HepG2 (cell line): Measurements from ENCODE around the gene HIVEP2. TPM values are rescaled to one million over a fixed set of nuclear protein-coding genes. Genes with fewer than 3 reads are reported as not detected.

ENCODE experiments used
- ATAC-seq: fragments of 200-7000 bp; cut with Tn5 transposase; 3 replicates; pipeline ENCODE4 v1.9.1; 2020; ENCODE audit warnings: mild to moderate bottlenecking, moderate library complexity
- BruUV-seq: library from RNA; stranded (reverse); fragments of 400-500 nt; replicated peaks from 2 replicates; lab custom pipeline; 2021; lab: Mats Ljungman, UMichigan
- CTCF ChIA-PET: fragments of 300-600 bp; formaldehyde crosslinking; extraction: SDS; loops from one replicate; lab custom pipeline; 2021; ENCODE audit warnings: low total read pairs, inconsistent platforms, low intra/inter-chr PET ratio; lab: Yijun Ruan, JAX
- POLR2A ChIA-PET: fragments of 350-600 bp; sonication (Branson Sonifier 250); formaldehyde crosslinking; loops from one replicate; lab custom pipeline; 2020; ENCODE audit warnings: antibody characterized with exemption, inconsistent platforms; lab: Yijun Ruan, JAX
- DNase-seq: peaks from one replicate; pipeline ENCODE4 v3.0.0-alpha.2; 2015; ENCODE audit warnings: low spot score
- FAIRE-seq: peaks from 3 replicates; lab custom pipeline; 2011; peaks lifted over from hg19 to GRCh38; lab: Jason Lieb, UNC
- H2AFZ ChIP-seq: one replicate; pipeline ENCODE4 v1.6.1; 2011; ENCODE audit warnings: low read length, inconsistent platforms
- H3K27ac ChIP-seq: fragments of 300-600 bp; 3 replicates; pipeline ENCODE4 v1.8.0; 2011; ENCODE audit warnings: mixed run types, mild to moderate bottlenecking, mixed read lengths, low read length, inconsistent platforms; ENCODE audit not compliant: insufficient read depth; ENCODE audit errors: extremely low read length
- H3K27me3 ChIP-seq, 2 experiments: fragments of 200-600 bp in 1 of 2; 2 replicates in 1 of 2; 3 replicates in 1 of 2; pipeline versions ENCODE4 v1.6.0 to v1.8.0; 2011; ENCODE audit warnings: low read length in 2 of 2, mild to moderate bottlenecking in 2 of 2, moderate library complexity in 2 of 2, inconsistent platforms in 1 of 2; ENCODE audit not compliant: insufficient read depth in 2 of 2, control insufficient read depth in 1 of 2
- H3K36me3 ChIP-seq, 2 experiments: fragments of 200-600 bp in 1 of 2; replicated peaks in 1 of 2; 2 replicates in 1 of 2; 3 replicates in 1 of 2; pipeline versions ENCODE4 v1.5.1 to v1.8.0; 2011; ENCODE audit warnings: low read length in 2 of 2, inconsistent platforms in 1 of 2; ENCODE audit not compliant: insufficient read depth in 2 of 2, control insufficient read depth in 1 of 2
- H3K4me1 ChIP-seq: 2 replicates; pipeline ENCODE4 v1.5.1; 2012; ENCODE audit warnings: low read length, inconsistent platforms; ENCODE audit not compliant: insufficient read depth
- H3K4me2 ChIP-seq: 2 replicates; pipeline ENCODE4 v1.6.0; 2011; ENCODE audit warnings: low read depth, low read length, inconsistent platforms
- H3K4me3 ChIP-seq, 3 experiments: fragments of 200-600 bp in 1 of 3; sonication (generic), shearing (Covaris generic) in 1 of 3; replicated peaks in 1 of 3; 2 replicates each; pipeline ENCODE4 v1.5.1; 2011 to 2016; ENCODE audit warnings: low read length in 3 of 3, inconsistent platforms in 2 of 3, low read depth in 2 of 3, mild to moderate bottlenecking in 2 of 3, control low read depth in 1 of 3, mixed read lengths in 1 of 3; ENCODE audit not compliant: insufficient read depth in 1 of 3
- H3K79me2 ChIP-seq: one replicate; pipeline ENCODE4 v1.6.1; 2011; ENCODE audit warnings: low read length, inconsistent platforms; ENCODE audit not compliant: insufficient read depth
- H3K9ac ChIP-seq: 2 replicates; pipeline ENCODE4 v1.6.0; 2011; ENCODE audit warnings: mild to moderate bottlenecking, low read depth, low read length, inconsistent platforms; ENCODE audit not compliant: insufficient read depth
- H3K9me3 ChIP-seq: 2 replicates; pipeline ENCODE4 v1.5.1; 2012; ENCODE audit warnings: mild to moderate bottlenecking, low read length
- H4K20me1 ChIP-seq: 2 replicates; pipeline ENCODE4 v1.6.0; 2011; ENCODE audit warnings: inconsistent platforms, mild to moderate bottlenecking, low read length, moderate library complexity; ENCODE audit not compliant: insufficient read depth
- ATRX ChIP-seq: sonication (generic); formaldehyde crosslinking; IDR thresholded peaks from 2 replicates; pipeline ENCODE4 v1.4.0; 2020; ENCODE audit warnings: missing genetic modification reagents, borderline replicate concordance
- BHLHE40 ChIP-seq: IDR thresholded peaks from 2 replicates; pipeline ENCODE4 v1.6.1; 2011; ENCODE audit warnings: low read length, improper control_type of control experiment
- CEBPG ChIP-seq: IDR thresholded peaks from 2 replicates; pipeline ENCODE4 v1.6.1; 2016
- HIVEP1 ChIP-seq: sonication (generic); formaldehyde crosslinking; IDR thresholded peaks from 2 replicates; pipeline ENCODE4 v1.4.0; 2020; ENCODE audit warnings: mild to moderate bottlenecking, missing genetic modification reagents
- NCOR1 ChIP-seq: fragments of 200-600 bp; sonication (generic); IDR thresholded peaks from 2 replicates; pipeline ENCODE4 v1.7.0; 2017; ENCODE audit warnings: antibody characterized with exemption, low read length, borderline replicate concordance
- RAD51 ChIP-seq: fragments of 450-650 bp; IDR thresholded peaks from 2 replicates; pipeline ENCODE4 v1.6.1; 2016; ENCODE audit warnings: borderline replicate concordance
- RARG ChIP-seq: sonication (generic); formaldehyde crosslinking; IDR thresholded peaks from 2 replicates; pipeline ENCODE4 v1.4.0; 2020; ENCODE audit warnings: low read depth, mild to moderate bottlenecking, missing genetic modification reagents
- SMC3 ChIP-seq: IDR thresholded peaks from 2 replicates; pipeline ENCODE4 v1.6.1; 2011; ENCODE audit warnings: low read length, improper control_type of control experiment
- ZNF350 ChIP-seq: sonication (generic); formaldehyde crosslinking; IDR thresholded peaks from 2 replicates; pipeline ENCODE4 v1.4.0; 2020; ENCODE audit warnings: mild to moderate bottlenecking, low read depth, missing genetic modification reagents, borderline replicate concordance
- ZNF570 ChIP-seq: sonication (generic); formaldehyde crosslinking; IDR thresholded peaks from 2 replicates; pipeline ENCODE4 v1.4.0; 2020; ENCODE audit warnings: mild to moderate bottlenecking, missing genetic modification reagents, borderline replicate concordance
- ZNF891 ChIP-seq: sonication (generic); formaldehyde crosslinking; IDR thresholded peaks from 2 replicates; pipeline ENCODE4 v1.5.0; 2020; ENCODE audit warnings: mild to moderate bottlenecking, missing genetic modification reagents
- WGBS: methylation state at CpG from one replicate; pipeline ENCODE4 v1.1.6; 2017; ENCODE audit warnings: low lambda C conversion rate; 5-methylcytosine and 5-hydroxymethylcytosine counted together
- in situ Hi-C: cut with HindIII; loops from 2 replicates; pipeline ENCODE4 v1.10.0; 2017; ENCODE audit warnings: low pct_unique_long_range_greater_than_20kb; ENCODE audit not compliant: extremely low pct_ligation_motif_present
- intact Hi-C: fragments of 100-400 bp; cut with micrococcal nuclease; formaldehyde crosslinking; loops from one replicate; pipeline ENCODE4 v1.10.0; 2022; ENCODE audit not compliant: unreplicated experiment
- polyA plus RNA-seq, 8 experiments: library from polyadenylated mRNA; depleted of rRNA in 3 of 8; stranded (reverse) in 7 of 8; unstranded in 1 of 8; fragments of >200 nt; fragmentation: Illumina TruSeq in 4 of 8; extraction: Trizol in 4 of 8; gene quantifications; 2 replicates each; pipeline versions ENCODE4 v1.2.1 to v1.2.3, GENCODE V29; 2011 to 2016; ENCODE audit warnings: low read depth in 4 of 8, missing spikeins in 1 of 8, mixed read lengths in 1 of 8; ENCODE audit not compliant: insufficient read depth in 1 of 8
- total RNA-seq, 5 experiments: library from RNA; depleted of rRNA; stranded (reverse); fragments of >200 nt; fragmentation: Illumina TruSeq; extraction: Trizol; gene quantifications; 2 replicates each; pipeline ENCODE4 v1.2.3, GENCODE V29; 2016; ENCODE audit warnings: low read depth in 1 of 5
- TF ChIP-seq, protein P1 (sequence below): fragments of 450-650 bp; IDR thresholded peaks from 2 replicates; pipeline ENCODE4 v1.6.1; 2016
- TF ChIP-seq, protein P2 (sequence below): sonication (generic); formaldehyde crosslinking; IDR thresholded peaks from 2 replicates; pipeline ENCODE4 v1.8.1; 2023; ENCODE audit warnings: mild to moderate bottlenecking, missing genetic modification reagents
- TF ChIP-seq, protein P3 (sequence below): sonication (generic); formaldehyde crosslinking; IDR thresholded peaks from 2 replicates; pipeline ENCODE4 v1.8.0; 2022; ENCODE audit warnings: mild to moderate bottlenecking, missing genetic modification reagents, borderline replicate concordance

HIVEP2 gene
- total and polyA plus RNA-seq, 2 of the 13 experiments (the other 11 are each of a cell fraction or from before 2014, with no cell fraction given) = 3.4 to 12.9 TPM

DNA sequence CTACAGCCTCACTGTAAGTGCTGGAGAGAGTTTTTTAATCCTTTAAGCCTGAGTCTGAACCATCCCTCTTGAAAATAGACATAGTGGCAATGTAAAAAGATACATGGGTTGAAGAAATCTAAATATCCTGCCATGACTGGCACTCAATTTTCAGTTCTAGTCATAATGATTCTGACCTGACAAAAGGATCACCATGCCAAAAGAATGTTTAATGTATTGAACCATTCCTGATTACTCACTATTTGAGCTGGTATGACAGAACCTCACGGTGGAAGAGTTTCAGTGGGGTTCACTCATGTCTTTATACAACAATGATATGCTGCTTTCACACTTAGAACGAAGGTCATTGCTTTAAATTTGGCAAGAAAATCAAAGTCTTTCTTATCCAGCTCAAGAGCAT, 93.4 kb downstream of the HIVEP2 start:
- ChIA-PET POLR2A (no interaction called here), CTCF (no interaction called here)
- Histone ChIP-seq H3K27ac (no peak overlapping the region), H3K4me2 (no peak overlapping the region), H3K4me1 (peaks cover 19% of the 10 kb centered on the region), H3K9ac (no peak overlapping the region), H3K4me3 (no peak overlapping the region), H4K20me1 (no peaks in the 10 kb centered on the region), H3K9me3 (no peaks in the 10 kb centered on the region), H3K79me2 (no peaks in the 10 kb centered on the region), H3K36me3 (no peaks in the 10 kb centered on the region), H3K27me3 (no peaks in the 10 kb centered on the region), H2AFZ (no peak overlapping the region)
- no TSS peak for BruUV-seq
- TF ChIP-seq, protein P1, sequence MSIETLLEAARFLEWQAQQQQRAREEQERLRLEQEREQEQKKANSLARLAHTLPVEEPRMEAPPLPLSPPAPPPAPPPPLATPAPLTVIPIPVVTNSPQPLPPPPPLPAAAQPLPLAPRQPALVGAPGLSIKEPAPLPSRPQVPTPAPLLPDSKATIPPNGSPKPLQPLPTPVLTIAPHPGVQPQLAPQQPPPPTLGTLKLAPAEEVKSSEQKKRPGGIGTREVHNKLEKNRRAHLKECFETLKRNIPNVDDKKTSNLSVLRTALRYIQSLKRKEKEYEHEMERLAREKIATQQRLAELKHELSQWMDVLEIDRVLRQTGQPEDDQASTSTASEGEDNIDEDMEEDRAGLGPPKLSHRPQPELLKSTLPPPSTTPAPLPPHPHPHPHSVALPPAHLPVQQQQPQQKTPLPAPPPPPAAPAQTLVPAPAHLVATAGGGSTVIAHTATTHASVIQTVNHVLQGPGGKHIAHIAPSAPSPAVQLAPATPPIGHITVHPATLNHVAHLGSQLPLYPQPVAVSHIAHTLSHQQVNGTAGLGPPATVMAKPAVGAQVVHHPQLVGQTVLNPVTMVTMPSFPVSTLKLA = no peak
- TF ChIP-seq NCOR1 (no peak), CEBPG (no peak), ATRX (CRISPR knock-in tag) (no peak), RAD51 (no peak), SMC3 (no peak), ZNF570 (CRISPR knock-in tag) (no peak)
- intact Hi-C loops (no loop called here), in situ Hi-C loops (no loop called here)
- WGBS = 86% methylated on average over 2 of the region's 2 CpGs
- ATAC-seq (no peak), DNase-seq (no peak), FAIRE-seq (no peak)

DNA sequence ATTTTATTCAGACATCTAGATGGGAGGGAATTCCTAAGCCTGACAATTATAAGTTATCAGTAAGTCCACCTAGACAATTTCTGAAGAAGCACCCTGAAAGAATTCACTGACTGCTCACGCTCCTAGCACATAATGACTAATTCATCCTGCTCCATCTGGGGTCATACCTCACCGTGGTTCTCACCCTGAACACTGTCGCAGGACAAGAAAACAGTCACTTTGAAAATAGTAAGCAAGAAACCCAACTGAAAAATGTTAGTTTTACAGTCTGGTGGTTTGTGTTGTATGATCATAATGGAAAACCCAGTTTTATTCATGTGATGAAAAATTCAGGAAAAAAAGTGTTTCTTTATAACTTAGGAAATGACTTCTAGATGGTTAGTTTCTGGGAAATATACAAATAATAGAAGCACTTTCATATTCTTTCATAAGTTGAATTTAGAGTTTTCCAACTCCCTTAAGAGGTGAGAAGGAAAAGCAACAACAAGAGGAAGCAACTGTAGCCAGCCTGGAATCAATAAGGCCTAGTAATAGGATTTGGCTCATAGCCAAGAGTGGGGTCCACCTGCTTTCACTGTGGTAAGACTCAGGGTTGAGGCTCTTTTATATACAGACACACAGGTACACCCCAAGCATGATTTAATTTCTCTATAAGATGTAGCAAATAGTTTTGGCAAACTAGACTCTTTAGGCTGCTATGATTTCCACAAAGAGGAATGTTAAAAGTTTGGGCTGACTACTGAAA, 94.1 kb downstream of the HIVEP2 start:
- H3K79me2 ChIP-seq = no peaks in the 10 kb centered on the region
- no peak overlapping the region for H3K27ac ChIP-seq
- H3K9me3 ChIP-seq = no peaks in the 10 kb centered on the region
- H3K27me3 ChIP-seq = no peaks in the 10 kb centered on the region
- no peak overlapping the region for H3K4me3 ChIP-seq
- H3K36me3 ChIP-seq = no peaks in the 10 kb centered on the region
- no peak for FAIRE-seq
- 93% methylated on average over 3 of the region's 3 CpGs for WGBS
- no TSS peak for BruUV-seq
- no peak overlapping the region for H2AFZ ChIP-seq
- H3K4me1 ChIP-seq = peaks cover 25% of the 10 kb centered on the region
- H3K4me2 ChIP-seq = no peak overlapping the region
- ATAC-seq = no peak
- DNase-seq = no peak
- in situ Hi-C loops (no loop called here), intact Hi-C loops (no loop called here)
- H3K9ac ChIP-seq = no peak overlapping the region
- no peaks in the 10 kb centered on the region for H4K20me1 ChIP-seq
- ChIA-PET CTCF (no interaction called here), POLR2A (no interaction called here)
- TF ChIP-seq, protein P2, sequence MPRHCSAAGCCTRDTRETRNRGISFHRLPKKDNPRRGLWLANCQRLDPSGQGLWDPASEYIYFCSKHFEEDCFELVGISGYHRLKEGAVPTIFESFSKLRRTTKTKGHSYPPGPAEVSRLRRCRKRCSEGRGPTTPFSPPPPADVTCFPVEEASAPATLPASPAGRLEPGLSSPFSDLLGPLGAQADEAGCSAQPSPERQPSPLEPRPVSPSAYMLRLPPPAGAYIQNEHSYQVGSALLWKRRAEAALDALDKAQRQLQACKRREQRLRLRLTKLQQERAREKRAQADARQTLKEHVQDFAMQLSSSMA (CRISPR knock-in tag) = no peak
- TF ChIP-seq ZNF891 (no peak), RARG (no peak), ZNF350 (CRISPR knock-in tag) (no peak), HIVEP1 (CRISPR knock-in tag) (no peak), CEBPG (no peak), BHLHE40 (no peak)
- TF ChIP-seq, protein P3, sequence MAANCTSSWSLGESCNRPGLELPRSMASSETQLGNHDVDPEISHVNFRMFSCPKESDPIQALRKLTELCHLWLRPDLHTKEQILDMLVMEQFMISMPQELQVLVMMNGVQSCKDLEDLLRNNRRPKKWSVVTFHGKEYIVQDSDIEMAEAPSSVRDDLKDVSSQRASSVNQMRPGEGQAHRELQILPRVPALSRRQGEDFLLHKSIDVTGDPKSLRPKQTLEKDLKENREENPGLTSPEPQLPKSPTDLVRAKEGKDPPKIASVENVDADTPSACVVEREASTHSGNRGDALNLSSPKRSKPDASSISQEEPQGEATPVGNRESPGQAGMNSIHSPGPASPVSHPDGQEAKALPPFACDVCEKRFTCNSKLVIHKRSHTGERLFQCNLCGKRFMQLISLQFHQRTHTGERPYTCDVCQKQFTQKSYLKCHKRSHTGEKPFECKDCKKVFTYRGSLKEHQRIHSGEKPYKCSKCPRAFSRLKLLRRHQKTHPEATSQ (CRISPR knock-in tag) = no peak
